CD4-positive, alpha-beta T cell (primary cell): ENCODE data around the gene SCGB3A1. TPM values are rescaled to one million over a fixed set of nuclear protein-coding genes. Genes with fewer than 3 reads are reported as not detected.

Experiments
- ATAC-seq: fragments of 200-7000 bp; cut with Tn5 transposase; one replicate; pipeline ENCODE4 v1.10.0; 2022; ENCODE audit warnings: mild to moderate bottlenecking; ENCODE audit not compliant: poor library complexity
- CTCF ChIA-PET: fragments of 350-600 bp; sonication (Branson Sonifier 250); formaldehyde crosslinking; loops from one replicate; lab custom pipeline; 2021; ENCODE audit warnings: antibody characterized with exemption, inconsistent platforms; lab: Charles Lee
- POLR2A ChIA-PET: fragments of 350-600 bp; sonication (Branson Sonifier 250); formaldehyde crosslinking; loops from one replicate; lab custom pipeline; 2021; ENCODE audit warnings: antibody characterized with exemption, inconsistent platforms; lab: Charles Lee
- DNase-seq, 14 experiments: peaks; one replicate each; pipeline ENCODE4 v3.0.0-alpha.2; 2013 to 2020; ENCODE audit warnings: mixed read lengths in 2 of 14
- H3K27ac ChIP-seq, 2 donors: one replicate each; pipeline versions ENCODE4 v1.5.1 to v1.7.0; 2013; ENCODE audit warnings: low read length in 2 of 2, low read depth in 1 of 2, mild to moderate bottlenecking in 1 of 2
- H3K27me3 ChIP-seq, 2 experiments: 1 replicate in 1 of 2; 2 replicates in 1 of 2; pipeline versions ENCODE4 v1.6.1 to v1.7.0; 2013; ENCODE audit warnings: low read length in 2 of 2, control low read depth in 1 of 2, mild to moderate bottlenecking in 1 of 2, moderate library complexity in 1 of 2; ENCODE audit not compliant: insufficient read depth in 2 of 2, control insufficient read depth in 1 of 2
- H3K36me3 ChIP-seq: one replicate; pipeline ENCODE4 v1.6.1; 2013; ENCODE audit warnings: low read length, control low read depth; ENCODE audit not compliant: insufficient read depth
- H3K4me1 ChIP-seq: one replicate; pipeline ENCODE4 v1.6.1; 2013; ENCODE audit warnings: low read length, control low read depth; ENCODE audit not compliant: insufficient read depth
- H3K4me3 ChIP-seq: one replicate; pipeline ENCODE4 v1.5.1; 2013; ENCODE audit warnings: mild to moderate bottlenecking, low read length, moderate library complexity
- H3K9me3 ChIP-seq, 2 experiments: 1 replicate in 1 of 2; 2 replicates in 1 of 2; pipeline versions ENCODE4 v1.6.1 to v1.7.0; 2013; ENCODE audit warnings: low read length in 2 of 2, mild to moderate bottlenecking in 2 of 2, control low read depth in 1 of 2, moderate library complexity in 1 of 2; ENCODE audit not compliant: control insufficient read depth in 1 of 2, insufficient read depth in 1 of 2
- H3K27ac Mint-ChIP-seq: one replicate; pipeline ENCODE4 v1.8.0; 2020; ENCODE audit warnings: mixed read lengths
- H3K27me3 Mint-ChIP-seq: one replicate; pipeline ENCODE4 v1.8.0; 2021; ENCODE audit warnings: mixed read lengths
- H3K36me3 Mint-ChIP-seq: one replicate; pipeline ENCODE4 v1.8.0; 2021; ENCODE audit warnings: low read depth, mixed read lengths
- H3K4me1 Mint-ChIP-seq: one replicate; pipeline ENCODE4 v1.8.0; 2021; ENCODE audit warnings: low read depth, mixed read lengths
- H3K4me3 Mint-ChIP-seq: one replicate; pipeline ENCODE4 v1.8.0; 2020; ENCODE audit warnings: mild to moderate bottlenecking, mixed read lengths
- H3K9me3 Mint-ChIP-seq: one replicate; pipeline ENCODE4 v1.8.0; 2020; ENCODE audit warnings: mixed read lengths
- CTCF ChIP-seq: fragments of 200-600 bp; IDR thresholded peaks from one replicate; pipeline ENCODE4 v1.8.0; 2022; ENCODE audit warnings: antibody characterized with exemption, mild to moderate bottlenecking
- intact Hi-C, 2 experiments: fragments of 100-400 bp; cut with DNase I in 1 of 2; cut with micrococcal nuclease in 1 of 2; formaldehyde crosslinking; loops; one replicate each; pipeline versions ENCODE4 v1.15.1 to v1.9.0; 2023 to 2025; cut with DNase I, micrococcal nuclease
- total RNA-seq, 174 experiments: library from RNA in 2 of 174; stranded (reverse) in 2 of 174; gene quantifications; one replicate each; pipeline ENCODE4 v1.2.3 and lab custom pipeline; 2021 to 2026

Gene SCGB3A1
- total RNA-seq, 2 experiments from 2014 or later = not detected

- Histone ChIP-seq H3K4me1 (no peaks in the 10 kb centered on the region), H3K4me3 (no peak overlapping the region), H3K27me3 (no peaks in the 10 kb centered on the region), H3K27ac (no peak overlapping the region), H3K36me3 (no peaks in the 10 kb centered on the region), H3K9me3 (no peaks in the 10 kb centered on the region)
- ChIA-PET POLR2A (no interaction called here), CTCF (no interaction called here)
- Mint-ChIP-seq H3K36me3 (no peaks in the 10 kb centered on the region), H3K27ac (no peak overlapping the region), H3K4me3 (no peak overlapping the region), H3K4me1 (no peaks in the 10 kb centered on the region), H3K27me3 (no peaks in the 10 kb centered on the region), H3K9me3 (no peaks in the 10 kb centered on the region)
- intact Hi-C loops = no loop called here
- no peak for ATAC-seq
- no peak for DNase-seq
- TF ChIP-seq CTCF = no peak
Measured at GRCh38 chr5:180631549-180632383, 40.5 kb upstream of the SCGB3A1 start.

GRCh38 chr5:180630426-180630825, 39.1 kb upstream of the SCGB3A1 start:
- Mint-ChIP-seq H3K27me3 (no peaks in the 10 kb centered on the region), H3K4me1 (no peaks in the 10 kb centered on the region)

GRCh38 chr5:180629831-180630382, 38.6 kb upstream of the SCGB3A1 start:
- H3K27ac Mint-ChIP-seq = no peak overlapping the region
- H3K9me3 Mint-ChIP-seq = no peaks in the 10 kb centered on the region
- Histone ChIP-seq H3K4me1 (no peaks in the 10 kb centered on the region), H3K9me3 (no peaks in the 10 kb centered on the region), H3K36me3 (no peaks in the 10 kb centered on the region), H3K27ac (no peak overlapping the region), H3K27me3 (no peaks in the 10 kb centered on the region), H3K4me3 (no peak overlapping the region)
- ChIA-PET CTCF (no interaction called here), POLR2A (no interaction called here)
- DNase-seq (no peak), ATAC-seq (no peak)
- H3K4me3 Mint-ChIP-seq = no peak overlapping the region
- H3K4me1 Mint-ChIP-seq = peaks cover 4% of the 10 kb centered on the region
- no peak for TF ChIP-seq CTCF
- no peaks in the 10 kb centered on the region for H3K27me3 Mint-ChIP-seq
- intact Hi-C loops = no loop called here
- no peaks in the 10 kb centered on the region for H3K36me3 Mint-ChIP-seq

More at GRCh38 chr5:180630426-180630825, 39.1 kb upstream of the SCGB3A1 start:
- ChIA-PET CTCF (no interaction called here), POLR2A (no interaction called here)
- ATAC-seq (no peak), DNase-seq (no peak)
- Mint-ChIP-seq H3K4me3 (no peak overlapping the region), H3K36me3 (no peaks in the 10 kb centered on the region), H3K9me3 (no peaks in the 10 kb centered on the region), H3K27ac (no peak overlapping the region)
- Histone ChIP-seq H3K4me1 (no peaks in the 10 kb centered on the region), H3K4me3 (no peak overlapping the region), H3K27me3 (no peaks in the 10 kb centered on the region), H3K9me3 (no peaks in the 10 kb centered on the region), H3K36me3 (no peaks in the 10 kb centered on the region), H3K27ac (no peak overlapping the region)
- intact Hi-C loops = no loop called here
- TF ChIP-seq CTCF = no peak
